GM23338 (cell line): ENCODE data around the gene TMEM163. TPM values are rescaled to one million over a fixed set of nuclear protein-coding genes. Genes with fewer than 3 reads are reported as not detected.

Experiments
- ATAC-seq: fragments of 200-7000 bp; cut with Tn5 transposase; 3 replicates; pipeline ENCODE4 v1.9.1; 2020
- DNase-seq: peaks from one replicate; pipeline ENCODE4 v3.0.0-alpha.2; 2015; ENCODE audit warnings: low spot score
- H2AFZ ChIP-seq: fragments of 200-600 bp; sonication (generic); 2 replicates; pipeline ENCODE4 v1.8.0; 2016; ENCODE audit warnings: antibody characterized with exemption, mild to moderate bottlenecking, moderate library complexity
- H3F3A ChIP-seq: fragments of 200-600 bp; sonication (generic); replicated peaks from 2 replicates; pipeline ENCODE4 v1.8.0; 2017; ENCODE audit warnings: antibody characterized with exemption, mixed run types, low read depth
- H3K27ac ChIP-seq: fragments of 200-600 bp; sonication (generic); 2 replicates; pipeline ENCODE4 v1.6.1; 2016; ENCODE audit warnings: low read depth
- H3K27me3 ChIP-seq: fragments of 200-600 bp; sonication (generic); 2 replicates; pipeline ENCODE4 v1.8.0; 2016; ENCODE audit warnings: mild to moderate bottlenecking, mixed run types, moderate library complexity; ENCODE audit not compliant: insufficient read depth
- H3K36me3 ChIP-seq: fragments of 200-600 bp; sonication (generic); 2 replicates; pipeline ENCODE4 v1.8.0; 2016; ENCODE audit warnings: mild to moderate bottlenecking; ENCODE audit not compliant: insufficient read depth
- H3K4me1 ChIP-seq: fragments of 200-600 bp; sonication (generic); 2 replicates; pipeline ENCODE4 v1.8.0; 2016; ENCODE audit warnings: mild to moderate bottlenecking, moderate library complexity; ENCODE audit not compliant: insufficient read depth
- H3K4me2 ChIP-seq: fragments of 200-600 bp; sonication (generic); 2 replicates; pipeline ENCODE4 v1.7.1; 2017; ENCODE audit warnings: mixed run types
- H3K4me3 ChIP-seq: fragments of 200-600 bp; sonication (generic); 2 replicates; pipeline ENCODE4 v1.6.1; 2016; ENCODE audit warnings: mixed run types
- H3K79me2 ChIP-seq: fragments of 200-600 bp; sonication (generic); replicated peaks from 2 replicates; pipeline ENCODE4 v1.8.0; 2017; ENCODE audit warnings: mild to moderate bottlenecking; ENCODE audit not compliant: insufficient read depth
- H3K9me2 ChIP-seq: fragments of 200-600 bp; sonication (generic); 2 replicates; pipeline ENCODE4 v1.8.0; 2017; ENCODE audit not compliant: insufficient read depth
- H4K20me1 ChIP-seq: fragments of 200-600 bp; sonication (generic); replicated peaks from 2 replicates; pipeline ENCODE4 v1.8.0; 2017; ENCODE audit warnings: mild to moderate bottlenecking; ENCODE audit not compliant: insufficient read depth
- H3K27ac Mint-ChIP-seq: 2 replicates; pipeline ENCODE4 v1.8.0; 2020; ENCODE audit warnings: inconsistent platforms, mild to moderate bottlenecking, moderate library complexity, mixed read lengths
- H3K27me3 Mint-ChIP-seq: 3 replicates; pipeline ENCODE4 v1.8.0; 2022; ENCODE audit warnings: low read depth, mild to moderate bottlenecking, moderate library complexity, mixed read lengths, inconsistent platforms; ENCODE audit not compliant: insufficient read depth, poor library complexity
- H3K36me3 Mint-ChIP-seq: 3 replicates; pipeline ENCODE4 v1.8.0; 2021; ENCODE audit warnings: low read depth, mild to moderate bottlenecking, inconsistent platforms, moderate library complexity, mixed read lengths
- H3K4me1 Mint-ChIP-seq: 3 replicates; pipeline ENCODE4 v1.8.0; 2020; ENCODE audit warnings: mild to moderate bottlenecking, inconsistent platforms, mixed read lengths
- H3K4me3 Mint-ChIP-seq: 3 replicates; pipeline ENCODE4 v1.8.0; 2021; ENCODE audit warnings: moderate library complexity, mild to moderate bottlenecking, inconsistent platforms, mixed read lengths
- H3K9me3 Mint-ChIP-seq: 3 replicates; pipeline ENCODE4 v1.8.0; 2020; ENCODE audit warnings: moderate library complexity, mild to moderate bottlenecking, inconsistent platforms, mixed read lengths
- CREB1 ChIP-seq: fragments of 250-450 bp; sonication (Bioruptor Pico); IDR thresholded peaks from 2 replicates; pipeline ENCODE4 v1.5.0; 2020; ENCODE audit warnings: low read depth, mild to moderate bottlenecking, moderate library complexity
- EZH2 ChIP-seq: fragments of 200-600 bp; sonication (generic); IDR thresholded peaks from one replicate; pipeline ENCODE4 v1.8.0; 2017; ENCODE audit warnings: antibody characterized with exemption, mild to moderate bottlenecking, low read depth; ENCODE audit not compliant: unreplicated experiment
- EZH2phosphoT487 ChIP-seq: fragments of 200-600 bp; sonication (generic); IDR thresholded peaks from one replicate; pipeline ENCODE4 v1.8.1; 2018; ENCODE audit warnings: antibody characterized with exemption; ENCODE audit not compliant: unreplicated experiment
- JUNB ChIP-seq: IDR thresholded peaks from one replicate; pipeline ENCODE4 v1.6.1; 2016; ENCODE audit warnings: antibody characterized with exemption; ENCODE audit not compliant: unreplicated experiment
- NANOG ChIP-seq: IDR thresholded peaks from 2 replicates; pipeline ENCODE4 v1.6.1; 2016; ENCODE audit warnings: antibody characterized with exemption, borderline replicate concordance
- STAT1 ChIP-seq: IDR thresholded peaks from one replicate; pipeline ENCODE4 v1.6.1; 2016; ENCODE audit warnings: antibody characterized with exemption; ENCODE audit not compliant: unreplicated experiment
- ZNF114 ChIP-seq: fragments of 250-450 bp; sonication (Bioruptor Pico); IDR thresholded peaks from 2 replicates; pipeline ENCODE4 v1.5.0; 2020; ENCODE audit warnings: mild to moderate bottlenecking, moderate library complexity
- ZNF331 ChIP-seq: fragments of 250-450 bp; sonication (Bioruptor Pico); IDR thresholded peaks from 2 replicates; pipeline ENCODE4 v1.5.0; 2020; ENCODE audit warnings: low read depth, mild to moderate bottlenecking, moderate library complexity
- polyA plus RNA-seq: library from polyadenylated mRNA; unstranded; fragments of >200 nt; fragmentation: Nextera tagmentation; extraction: Ambion mirVana; gene quantifications from 2 replicates; pipeline ENCODE4 v1.2.1, GENCODE V29; 2016
- total RNA-seq: library from RNA; depleted of rRNA; stranded (reverse); fragments of >200 nt; shearing (Covaris generic); gene quantifications from 2 replicates; pipeline ENCODE4 v1.2.3, GENCODE V29; 2014
- TF ChIP-seq, protein P1 (sequence below): IDR thresholded peaks from one replicate; pipeline ENCODE4 v1.6.1; 2018; ENCODE audit warnings: antibody characterized with exemption; ENCODE audit not compliant: unreplicated experiment
- TF ChIP-seq, protein P2 (sequence below): fragments of 250-450 bp; sonication (Bioruptor Pico); IDR thresholded peaks from 2 replicates; pipeline ENCODE4 v1.5.0; 2020; ENCODE audit warnings: mild to moderate bottlenecking, moderate library complexity
- TF ChIP-seq, protein P3 (sequence below), 2 experiments: fragments of 200-600 bp in 1 of 2; sonication (generic) in 1 of 2; conservative IDR thresholded peaks; 2 replicates each; pipeline versions ENCODE4 v1.5.1 to v1.6.1; 2016 to 2017; ENCODE audit warnings: antibody characterized with exemption in 2 of 2, low read depth in 2 of 2, mild to moderate bottlenecking in 2 of 2, moderate library complexity in 1 of 2

The TMEM163 gene
- total and polyA plus RNA-seq, 2 experiments from 2014 or later: 1.1 to 1.8 TPM

DNA sequence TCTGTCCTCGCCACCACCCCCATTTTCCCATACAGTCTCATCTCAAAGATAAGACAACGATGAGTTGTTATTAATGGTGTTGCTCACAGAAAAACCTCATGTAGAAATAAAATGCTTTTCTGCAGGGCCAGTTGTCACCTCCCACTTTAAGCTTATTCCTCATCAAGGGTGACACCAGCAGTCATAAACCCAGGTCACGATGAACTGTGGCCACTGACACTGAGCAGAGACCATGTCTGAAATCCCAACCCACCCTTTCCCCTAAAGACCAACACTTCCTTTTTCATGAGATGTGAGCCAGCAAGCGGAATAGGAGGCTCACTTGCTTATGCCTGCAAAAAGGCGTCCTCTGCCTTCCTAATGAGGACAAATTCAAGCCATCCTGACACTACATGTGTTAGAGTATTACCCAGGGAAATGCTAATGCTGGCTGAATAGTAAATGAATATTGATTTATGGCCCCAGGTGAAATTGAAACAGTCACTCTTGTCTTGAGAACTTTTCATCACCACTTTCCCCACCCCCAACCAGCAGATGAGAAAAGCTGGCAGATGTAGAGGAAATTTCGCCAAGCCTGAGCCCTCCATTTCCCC is 236.6 kb downstream of the TMEM163 start:
- no peaks in the 10 kb centered on the region for H3K27me3 ChIP-seq
- Mint-ChIP-seq H3K27ac (no peak overlapping the region), H3K4me1 (no peaks in the 10 kb centered on the region), H3K27me3 (peaks cover 4% of the 10 kb centered on the region), H3K4me3 (no peak overlapping the region), H3K9me3 (no peaks in the 10 kb centered on the region), H3K36me3 (no peaks in the 10 kb centered on the region)
- TF ChIP-seq, protein P1, sequence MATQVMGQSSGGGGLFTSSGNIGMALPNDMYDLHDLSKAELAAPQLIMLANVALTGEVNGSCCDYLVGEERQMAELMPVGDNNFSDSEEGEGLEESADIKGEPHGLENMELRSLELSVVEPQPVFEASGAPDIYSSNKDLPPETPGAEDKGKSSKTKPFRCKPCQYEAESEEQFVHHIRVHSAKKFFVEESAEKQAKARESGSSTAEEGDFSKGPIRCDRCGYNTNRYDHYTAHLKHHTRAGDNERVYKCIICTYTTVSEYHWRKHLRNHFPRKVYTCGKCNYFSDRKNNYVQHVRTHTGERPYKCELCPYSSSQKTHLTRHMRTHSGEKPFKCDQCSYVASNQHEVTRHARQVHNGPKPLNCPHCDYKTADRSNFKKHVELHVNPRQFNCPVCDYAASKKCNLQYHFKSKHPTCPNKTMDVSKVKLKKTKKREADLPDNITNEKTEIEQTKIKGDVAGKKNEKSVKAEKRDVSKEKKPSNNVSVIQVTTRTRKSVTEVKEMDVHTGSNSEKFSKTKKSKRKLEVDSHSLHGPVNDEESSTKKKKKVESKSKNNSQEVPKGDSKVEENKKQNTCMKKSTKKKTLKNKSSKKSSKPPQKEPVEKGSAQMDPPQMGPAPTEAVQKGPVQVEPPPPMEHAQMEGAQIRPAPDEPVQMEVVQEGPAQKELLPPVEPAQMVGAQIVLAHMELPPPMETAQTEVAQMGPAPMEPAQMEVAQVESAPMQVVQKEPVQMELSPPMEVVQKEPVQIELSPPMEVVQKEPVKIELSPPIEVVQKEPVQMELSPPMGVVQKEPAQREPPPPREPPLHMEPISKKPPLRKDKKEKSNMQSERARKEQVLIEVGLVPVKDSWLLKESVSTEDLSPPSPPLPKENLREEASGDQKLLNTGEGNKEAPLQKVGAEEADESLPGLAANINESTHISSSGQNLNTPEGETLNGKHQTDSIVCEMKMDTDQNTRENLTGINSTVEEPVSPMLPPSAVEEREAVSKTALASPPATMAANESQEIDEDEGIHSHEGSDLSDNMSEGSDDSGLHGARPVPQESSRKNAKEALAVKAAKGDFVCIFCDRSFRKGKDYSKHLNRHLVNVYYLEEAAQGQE: no peak
- TF ChIP-seq EZH2phosphoT487 (no peak), ZNF331 (CRISPR knock-in tag) (no peak), CREB1 (CRISPR knock-in tag) (no peak), STAT1 (no peak), JUNB (no peak), EZH2 (no peak), NANOG (no peak), ZNF114 (no peak)
- TF ChIP-seq, protein P2, sequence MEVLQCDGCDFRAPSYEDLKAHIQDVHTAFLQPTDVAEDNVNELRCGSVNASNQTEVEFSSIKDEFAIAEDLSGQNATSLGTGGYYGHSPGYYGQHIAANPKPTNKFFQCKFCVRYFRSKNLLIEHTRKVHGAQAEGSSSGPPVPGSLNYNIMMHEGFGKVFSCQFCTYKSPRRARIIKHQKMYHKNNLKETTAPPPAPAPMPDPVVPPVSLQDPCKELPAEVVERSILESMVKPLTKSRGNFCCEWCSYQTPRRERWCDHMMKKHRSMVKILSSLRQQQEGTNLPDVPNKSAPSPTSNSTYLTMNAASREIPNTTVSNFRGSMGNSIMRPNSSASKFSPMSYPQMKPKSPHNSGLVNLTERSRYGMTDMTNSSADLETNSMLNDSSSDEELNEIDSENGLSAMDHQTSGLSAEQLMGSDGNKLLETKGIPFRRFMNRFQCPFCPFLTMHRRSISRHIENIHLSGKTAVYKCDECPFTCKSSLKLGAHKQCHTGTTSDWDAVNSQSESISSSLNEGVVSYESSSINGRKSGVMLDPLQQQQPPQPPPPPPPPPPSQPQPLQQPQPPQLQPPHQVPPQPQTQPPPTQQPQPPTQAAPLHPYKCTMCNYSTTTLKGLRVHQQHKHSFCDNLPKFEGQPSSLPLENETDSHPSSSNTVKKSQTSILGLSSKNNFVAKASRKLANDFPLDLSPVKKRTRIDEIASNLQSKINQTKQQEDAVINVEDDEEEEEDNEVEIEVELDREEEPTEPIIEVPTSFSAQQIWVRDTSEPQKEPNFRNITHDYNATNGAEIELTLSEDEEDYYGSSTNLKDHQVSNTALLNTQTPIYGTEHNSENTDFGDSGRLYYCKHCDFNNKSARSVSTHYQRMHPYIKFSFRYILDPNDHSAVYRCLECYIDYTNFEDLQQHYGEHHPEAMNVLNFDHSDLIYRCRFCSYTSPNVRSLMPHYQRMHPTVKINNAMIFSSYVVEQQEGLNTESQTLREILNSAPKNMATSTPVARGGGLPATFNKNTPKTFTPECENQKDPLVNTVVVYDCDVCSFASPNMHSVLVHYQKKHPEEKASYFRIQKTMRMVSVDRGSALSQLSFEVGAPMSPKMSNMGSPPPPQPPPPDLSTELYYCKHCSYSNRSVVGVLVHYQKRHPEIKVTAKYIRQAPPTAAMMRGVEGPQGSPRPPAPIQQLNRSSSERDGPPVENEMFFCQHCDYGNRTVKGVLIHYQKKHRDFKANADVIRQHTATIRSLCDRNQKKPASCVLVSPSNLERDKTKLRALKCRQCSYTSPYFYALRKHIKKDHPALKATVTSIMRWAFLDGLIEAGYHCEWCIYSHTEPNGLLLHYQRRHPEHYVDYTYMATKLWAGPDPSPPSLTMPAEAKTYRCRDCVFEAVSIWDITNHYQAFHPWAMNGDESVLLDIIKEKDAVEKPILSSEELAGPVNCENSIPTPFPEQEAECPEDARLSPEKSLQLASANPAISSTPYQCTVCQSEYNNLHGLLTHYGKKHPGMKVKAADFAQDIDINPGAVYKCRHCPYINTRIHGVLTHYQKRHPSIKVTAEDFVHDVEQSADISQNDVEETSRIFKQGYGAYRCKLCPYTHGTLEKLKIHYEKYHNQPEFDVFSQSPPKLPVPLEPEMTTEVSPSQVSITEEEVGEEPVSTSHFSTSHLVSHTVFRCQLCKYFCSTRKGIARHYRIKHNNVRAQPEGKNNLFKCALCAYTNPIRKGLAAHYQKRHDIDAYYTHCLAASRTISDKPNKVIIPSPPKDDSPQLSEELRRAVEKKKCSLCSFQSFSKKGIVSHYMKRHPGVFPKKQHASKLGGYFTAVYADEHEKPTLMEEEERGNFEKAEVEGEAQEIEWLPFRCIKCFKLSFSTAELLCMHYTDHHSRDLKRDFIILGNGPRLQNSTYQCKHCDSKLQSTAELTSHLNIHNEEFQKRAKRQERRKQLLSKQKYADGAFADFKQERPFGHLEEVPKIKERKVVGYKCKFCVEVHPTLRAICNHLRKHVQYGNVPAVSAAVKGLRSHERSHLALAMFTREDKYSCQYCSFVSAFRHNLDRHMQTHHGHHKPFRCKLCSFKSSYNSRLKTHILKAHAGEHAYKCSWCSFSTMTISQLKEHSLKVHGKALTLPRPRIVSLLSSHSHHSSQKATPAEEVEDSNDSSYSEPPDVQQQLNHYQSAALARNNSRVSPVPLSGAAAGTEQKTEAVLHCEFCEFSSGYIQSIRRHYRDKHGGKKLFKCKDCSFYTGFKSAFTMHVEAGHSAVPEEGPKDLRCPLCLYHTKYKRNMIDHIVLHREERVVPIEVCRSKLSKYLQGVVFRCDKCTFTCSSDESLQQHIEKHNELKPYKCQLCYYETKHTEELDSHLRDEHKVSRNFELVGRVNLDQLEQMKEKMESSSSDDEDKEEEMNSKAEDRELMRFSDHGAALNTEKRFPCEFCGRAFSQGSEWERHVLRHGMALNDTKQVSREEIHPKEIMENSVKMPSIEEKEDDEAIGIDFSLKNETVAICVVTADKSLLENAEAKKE (CRISPR knock-in tag): no peak
- TF ChIP-seq, protein P3, sequence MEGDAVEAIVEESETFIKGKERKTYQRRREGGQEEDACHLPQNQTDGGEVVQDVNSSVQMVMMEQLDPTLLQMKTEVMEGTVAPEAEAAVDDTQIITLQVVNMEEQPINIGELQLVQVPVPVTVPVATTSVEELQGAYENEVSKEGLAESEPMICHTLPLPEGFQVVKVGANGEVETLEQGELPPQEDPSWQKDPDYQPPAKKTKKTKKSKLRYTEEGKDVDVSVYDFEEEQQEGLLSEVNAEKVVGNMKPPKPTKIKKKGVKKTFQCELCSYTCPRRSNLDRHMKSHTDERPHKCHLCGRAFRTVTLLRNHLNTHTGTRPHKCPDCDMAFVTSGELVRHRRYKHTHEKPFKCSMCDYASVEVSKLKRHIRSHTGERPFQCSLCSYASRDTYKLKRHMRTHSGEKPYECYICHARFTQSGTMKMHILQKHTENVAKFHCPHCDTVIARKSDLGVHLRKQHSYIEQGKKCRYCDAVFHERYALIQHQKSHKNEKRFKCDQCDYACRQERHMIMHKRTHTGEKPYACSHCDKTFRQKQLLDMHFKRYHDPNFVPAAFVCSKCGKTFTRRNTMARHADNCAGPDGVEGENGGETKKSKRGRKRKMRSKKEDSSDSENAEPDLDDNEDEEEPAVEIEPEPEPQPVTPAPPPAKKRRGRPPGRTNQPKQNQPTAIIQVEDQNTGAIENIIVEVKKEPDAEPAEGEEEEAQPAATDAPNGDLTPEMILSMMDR (conservative IDR thresholded peaks at IDR 0.05; ENCODE audit: low read depth in 2 of 2): no peak
- no peak for ATAC-seq
- no peaks in the 10 kb centered on the region for H3K36me3 ChIP-seq
- H3K79me2 ChIP-seq: no peaks in the 10 kb centered on the region
- no peak overlapping the region for H3K27ac ChIP-seq
- H3K4me2 ChIP-seq: no peak overlapping the region
- H3K4me3 ChIP-seq: no peak overlapping the region
- no peak overlapping the region for H2AFZ ChIP-seq
- H3K4me1 ChIP-seq: no peaks in the 10 kb centered on the region
- H4K20me1 ChIP-seq: no peaks in the 10 kb centered on the region
- H3F3A ChIP-seq: no peaks in the 10 kb centered on the region
- 0 out of 2 replicates have a peak, but pooled peaks cover 6% of the 10 kb centered on the region for H3K9me2 ChIP-seq
- no peak for DNase-seq
